ENCODE data around the gene MRPL50.

DNA sequence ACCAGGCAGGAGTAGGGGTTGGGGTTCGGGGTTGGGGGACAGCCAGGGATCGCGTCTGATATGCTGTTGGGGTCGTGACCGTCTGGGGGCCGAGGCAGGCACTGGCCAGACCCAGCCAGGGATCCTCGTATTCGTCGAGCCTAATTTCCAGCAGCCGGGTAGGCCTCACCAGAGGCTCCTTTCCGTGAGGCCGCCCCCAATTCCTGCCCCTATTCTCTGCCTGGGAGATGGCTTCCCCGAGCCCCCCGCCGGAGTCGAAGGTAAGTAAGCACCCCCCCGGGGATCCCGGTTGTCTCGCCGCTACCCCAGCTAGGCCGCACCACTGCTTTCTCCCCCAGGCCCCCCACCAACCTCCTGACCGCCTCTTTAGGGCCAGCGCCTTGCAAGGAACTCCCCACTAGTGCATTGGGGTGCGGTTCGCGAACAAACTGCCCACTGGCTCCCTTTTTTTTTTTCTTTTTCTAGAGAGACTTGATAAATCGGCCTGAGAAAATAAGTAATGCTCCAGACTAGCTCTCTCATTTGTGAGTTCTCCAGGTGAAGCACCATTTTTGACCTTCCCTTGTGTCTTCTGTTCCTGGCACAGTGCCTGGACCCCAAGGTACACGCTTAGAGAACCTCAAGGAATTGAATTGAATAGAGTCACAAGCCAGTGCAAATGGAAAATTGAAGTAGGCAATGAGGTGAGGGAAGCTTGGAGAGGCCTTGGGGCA is 668 bp upstream of the MRPL50 start:
- TF ChIP-seq, protein P1, sequence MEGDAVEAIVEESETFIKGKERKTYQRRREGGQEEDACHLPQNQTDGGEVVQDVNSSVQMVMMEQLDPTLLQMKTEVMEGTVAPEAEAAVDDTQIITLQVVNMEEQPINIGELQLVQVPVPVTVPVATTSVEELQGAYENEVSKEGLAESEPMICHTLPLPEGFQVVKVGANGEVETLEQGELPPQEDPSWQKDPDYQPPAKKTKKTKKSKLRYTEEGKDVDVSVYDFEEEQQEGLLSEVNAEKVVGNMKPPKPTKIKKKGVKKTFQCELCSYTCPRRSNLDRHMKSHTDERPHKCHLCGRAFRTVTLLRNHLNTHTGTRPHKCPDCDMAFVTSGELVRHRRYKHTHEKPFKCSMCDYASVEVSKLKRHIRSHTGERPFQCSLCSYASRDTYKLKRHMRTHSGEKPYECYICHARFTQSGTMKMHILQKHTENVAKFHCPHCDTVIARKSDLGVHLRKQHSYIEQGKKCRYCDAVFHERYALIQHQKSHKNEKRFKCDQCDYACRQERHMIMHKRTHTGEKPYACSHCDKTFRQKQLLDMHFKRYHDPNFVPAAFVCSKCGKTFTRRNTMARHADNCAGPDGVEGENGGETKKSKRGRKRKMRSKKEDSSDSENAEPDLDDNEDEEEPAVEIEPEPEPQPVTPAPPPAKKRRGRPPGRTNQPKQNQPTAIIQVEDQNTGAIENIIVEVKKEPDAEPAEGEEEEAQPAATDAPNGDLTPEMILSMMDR (IDR thresholded peaks at IDR 0.05) = no peak
- no peak for TF ChIP-seq EZH2 (IDR thresholded peaks at IDR 0.05; ENCODE audit: borderline replicate concordance, insufficient read depth, low read depth, low read length, poor library complexity, severe bottlenecking)

Data from B cell (primary cell).